Colon (tissue), 2 donors: ENCODE measurements around the gene SATB2.

ENCODE experiments used
- FAIRE-seq: peaks from 2 replicates; lab custom pipeline; 2012; peaks lifted over from hg19 to GRCh38; lab: Jason Lieb, UNC
- donor health status: control.
- donor health status: control.

The SATB2 gene

GRCh38 chr2:199465988-199466691 is 8.4 kb upstream of the SATB2 start:
- FAIRE-seq = no peak

GRCh38 chr2:199465390-199465789 is 7.7 kb upstream of the SATB2 start:
- FAIRE-seq = no peak

- FAIRE-seq = no peak
Observed at GRCh38 chr2:199464606-199465352, 7.0 kb upstream of the SATB2 start.

DNA sequence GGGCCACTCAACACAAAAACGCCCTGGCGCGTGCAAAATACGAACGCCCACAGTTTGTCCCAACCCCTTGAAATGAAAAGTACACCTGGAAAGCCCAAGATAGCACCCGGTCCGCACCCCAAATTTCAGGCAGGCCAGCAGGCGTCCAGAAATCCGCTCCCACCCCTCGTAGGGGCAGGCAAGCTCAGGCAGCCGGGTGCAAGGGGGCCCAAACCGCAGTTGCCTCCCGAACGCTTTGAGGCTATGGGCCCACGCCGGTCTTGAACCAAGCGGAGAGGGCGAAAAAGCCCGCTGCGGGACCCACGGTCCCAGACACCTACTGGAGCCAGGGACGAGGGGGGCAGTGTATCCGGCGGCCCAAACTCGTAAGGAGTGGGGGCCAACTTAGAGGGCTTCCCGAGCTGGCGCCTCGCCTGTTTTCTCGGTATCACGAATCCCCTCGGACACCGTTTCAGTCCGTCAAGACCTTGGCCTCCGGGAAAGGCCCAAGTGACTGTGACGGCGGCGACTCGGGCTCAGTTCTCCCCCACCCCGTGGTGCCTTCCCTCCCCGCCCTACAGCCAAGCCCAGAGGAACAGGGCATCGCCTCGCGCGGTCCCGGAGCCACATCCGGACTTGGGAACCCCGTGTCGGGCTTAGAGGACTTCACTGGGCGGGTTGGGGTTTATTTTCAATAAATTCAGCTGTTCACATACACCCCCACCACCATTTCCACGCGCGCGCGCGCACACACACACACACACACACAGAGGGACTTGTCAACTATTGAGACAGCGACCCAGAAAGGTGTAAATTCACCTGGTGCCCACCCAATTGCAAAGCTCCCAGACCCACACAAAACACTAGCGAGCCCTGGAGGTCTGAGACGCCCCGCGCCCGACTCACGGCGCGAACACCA is 6.2 kb upstream of the SATB2 start:
- FAIRE-seq = no peak

DNA sequence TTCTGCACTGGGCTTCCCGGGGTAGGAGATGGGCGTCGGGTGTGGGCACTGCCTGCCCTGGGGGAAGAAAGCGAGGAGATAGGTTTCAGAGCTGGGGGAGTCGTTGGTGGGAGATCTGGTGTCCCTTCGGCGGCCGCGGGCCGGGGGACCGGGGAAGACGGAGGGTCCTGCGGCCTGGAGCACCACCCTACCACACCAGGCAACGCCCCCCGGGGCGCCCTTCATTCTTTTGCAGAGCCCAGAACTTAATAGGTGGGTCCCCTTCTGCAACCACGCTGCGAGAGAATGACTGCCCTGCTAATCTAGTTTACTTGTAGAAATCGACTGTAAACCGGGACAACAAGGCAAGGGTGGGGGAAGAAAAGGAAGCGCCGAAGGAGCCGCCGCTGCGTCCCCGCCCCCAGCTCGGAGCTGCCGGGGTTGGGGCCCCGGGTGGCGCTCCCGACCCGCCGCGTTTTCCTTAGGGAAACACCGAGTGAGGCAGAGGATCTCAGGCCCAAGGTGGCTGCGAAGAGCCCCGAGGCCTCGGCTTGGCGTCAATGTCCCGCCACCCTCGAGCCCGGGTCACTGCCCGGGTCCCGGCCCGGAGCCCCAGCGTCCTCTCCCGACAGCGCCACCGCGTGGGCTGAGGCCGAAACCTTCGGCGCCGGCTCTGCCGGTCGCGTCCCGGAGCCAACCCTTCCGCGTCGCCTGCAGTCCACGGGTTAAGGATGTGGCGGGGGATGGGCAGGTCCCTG is 5.4 kb upstream of the SATB2 start:
- FAIRE-seq = no peak

DNA sequence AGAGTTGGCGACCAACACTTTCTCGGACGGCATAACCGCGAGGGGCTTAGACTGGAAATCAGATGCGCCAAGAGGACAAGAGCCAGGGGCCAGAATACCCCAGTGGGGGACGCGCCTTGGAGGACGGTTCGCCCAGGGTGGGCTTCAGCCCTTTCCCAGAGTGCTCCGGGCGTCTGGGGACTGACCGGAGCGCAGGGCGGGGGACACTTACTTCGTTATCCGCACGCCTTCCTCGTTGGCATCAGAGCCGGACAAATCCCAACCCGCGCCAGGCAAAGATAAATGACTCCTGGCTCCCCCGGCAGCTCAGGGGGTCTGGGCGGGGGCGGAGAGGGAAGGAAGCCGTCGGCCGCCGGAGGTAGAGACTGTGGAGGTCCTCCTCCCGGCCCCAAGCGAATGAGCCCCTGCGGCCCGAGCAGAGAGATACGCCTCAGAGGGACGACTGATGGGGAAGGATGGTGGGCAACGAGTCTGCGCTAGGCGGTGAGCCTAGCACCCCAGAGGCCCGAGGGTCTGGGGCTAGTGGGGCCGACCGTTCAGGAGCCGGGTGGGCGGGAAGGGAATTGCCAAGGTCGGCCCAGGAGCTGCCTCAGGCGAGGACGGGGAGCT is 4.7 kb upstream of the SATB2 start:
- FAIRE-seq = no peak

GRCh38 chr2:199461711-199462346 is 4.1 kb upstream of the SATB2 start:
- FAIRE-seq = no peak

DNA sequence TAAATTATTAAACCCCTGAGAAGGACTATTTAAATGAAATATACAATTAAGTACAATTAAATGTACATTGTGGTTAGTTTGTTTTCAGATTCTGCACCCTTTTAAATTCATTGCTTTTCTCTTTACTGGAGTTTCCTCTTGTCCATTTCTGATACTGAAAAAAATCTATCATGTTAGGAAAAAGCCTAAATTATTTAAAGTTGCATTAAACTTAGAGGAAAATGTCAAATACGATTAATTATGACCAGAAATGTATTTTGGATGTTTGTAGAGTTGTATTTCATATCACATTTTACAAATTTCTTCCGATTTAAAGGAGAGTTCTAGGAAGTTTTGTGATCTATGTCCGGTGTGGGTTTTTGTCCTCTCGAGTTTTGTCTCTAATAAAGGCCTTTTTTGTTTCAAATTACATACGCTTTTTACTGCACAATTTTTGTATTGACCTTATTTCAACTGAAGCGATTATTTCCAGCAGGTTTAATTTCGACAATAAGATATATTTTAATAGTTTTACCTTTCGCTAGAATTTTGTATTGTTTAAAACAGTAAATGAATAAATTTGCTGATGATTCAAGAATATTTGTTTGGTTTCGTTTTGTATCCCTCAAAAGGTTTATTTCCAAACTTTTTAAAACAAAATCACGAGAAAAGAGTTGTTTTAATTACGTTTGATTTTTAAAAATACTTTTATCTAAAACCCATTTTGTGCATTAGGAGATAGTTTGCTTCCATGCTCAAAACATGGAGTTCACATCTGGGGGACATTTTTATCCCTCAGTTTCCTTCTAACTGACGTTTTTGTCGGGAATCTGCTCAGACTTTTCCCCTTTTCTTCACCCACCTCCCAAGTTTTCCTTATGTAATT is 3.3 kb upstream of the SATB2 start:
- peak; percentile 5 for FAIRE-seq

DNA sequence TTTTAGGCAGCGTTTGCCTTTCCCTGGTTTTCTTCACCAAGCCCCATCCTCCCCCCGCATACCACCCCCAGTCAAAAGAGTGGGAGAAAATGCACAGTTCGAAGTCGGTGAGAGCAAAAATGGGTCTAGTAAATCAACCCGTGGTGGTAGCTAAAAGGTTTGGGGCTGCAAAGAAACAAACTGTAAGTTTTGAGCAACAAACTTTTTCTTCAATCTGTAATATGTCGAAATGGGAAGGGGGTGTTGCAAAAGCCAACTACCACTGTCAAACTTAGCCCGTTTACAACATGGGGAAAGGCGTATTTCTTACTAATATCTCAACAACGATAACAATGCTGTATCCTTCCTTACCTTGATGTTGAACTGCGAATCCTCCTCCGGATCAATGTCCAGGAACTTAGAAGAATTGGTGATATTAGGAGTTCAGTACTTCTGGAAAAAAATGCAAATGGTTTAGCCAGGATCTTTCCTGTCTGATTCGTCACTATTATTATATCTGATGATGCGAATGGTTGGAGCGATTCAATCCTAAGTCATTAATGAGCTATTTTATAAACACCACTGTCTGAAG is 2.4 kb upstream of the SATB2 start:
- no peak for FAIRE-seq

GRCh38 chr2:199459286-199460100 is 1.8 kb upstream of the SATB2 start:
- FAIRE-seq = no peak

DNA sequence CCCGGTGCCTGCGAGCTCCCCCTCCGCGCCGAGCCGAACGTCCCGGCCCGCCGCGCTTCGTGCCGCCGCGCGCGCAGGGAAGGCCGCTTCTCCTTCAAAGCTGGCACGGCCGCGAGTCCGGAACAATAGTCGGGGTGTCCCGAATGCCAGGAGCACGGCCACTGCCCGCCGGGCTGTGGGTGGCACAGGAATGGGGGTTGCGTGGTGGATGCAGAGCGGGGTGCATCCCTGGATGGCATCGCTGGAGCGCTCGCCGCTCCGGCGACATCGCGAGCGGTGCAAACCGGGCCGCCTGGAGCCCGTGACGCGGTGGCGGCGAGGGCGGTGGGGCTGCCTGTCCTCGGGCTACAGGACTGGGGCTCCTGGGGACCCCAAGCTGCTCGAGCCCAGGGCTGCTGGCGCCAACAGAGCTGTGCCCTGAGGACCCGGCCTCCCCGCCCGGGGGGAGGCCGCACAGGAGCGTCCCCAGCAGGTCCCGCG is 1.1 kb upstream of the SATB2 start:
- FAIRE-seq = no peak

GRCh38 chr2:199458009-199458805 is 468 bp upstream of the SATB2 start:
- FAIRE-seq = no peak

- FAIRE-seq = no peak
Observed at GRCh38 chr2:199456383-199457146, 1.2 kb downstream of the SATB2 start.

- no peak for FAIRE-seq
Observed at GRCh38 chr2:199455545-199456382, 2.0 kb downstream of the SATB2 start.

DNA sequence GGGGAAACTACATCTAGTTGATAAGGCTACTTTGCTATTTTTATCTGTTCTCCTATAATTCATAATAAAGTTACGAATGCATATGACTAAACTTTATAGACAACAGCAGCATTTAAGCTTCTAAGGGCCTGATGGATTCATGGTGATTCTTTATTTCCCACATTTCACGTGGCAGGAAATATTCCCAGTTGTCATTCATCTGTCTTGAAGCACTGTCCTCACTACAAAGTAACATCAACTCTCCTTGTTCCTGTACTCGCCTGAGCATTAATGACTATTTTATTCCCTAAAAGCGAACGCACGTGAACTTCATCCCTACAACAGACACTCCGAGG is 2.6 kb downstream of the SATB2 start:
- no peak for FAIRE-seq

DNA sequence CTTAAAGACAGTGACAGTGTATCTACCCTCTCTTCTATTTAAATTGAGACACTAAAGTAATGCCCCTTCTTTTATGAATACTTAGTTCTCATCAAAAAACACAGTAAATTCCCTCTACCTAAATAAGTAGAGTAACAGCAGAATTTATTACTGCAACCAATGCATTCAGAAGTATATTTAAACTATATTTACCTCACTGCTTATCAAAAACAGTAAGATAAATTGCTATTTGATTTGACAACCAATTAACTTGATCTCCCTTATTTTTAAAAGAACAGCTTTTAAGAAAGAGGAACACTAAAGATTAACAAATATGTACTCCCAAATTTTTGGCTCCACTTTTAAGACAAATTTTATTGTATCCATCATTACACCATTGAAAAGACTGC is 4.8 kb downstream of the SATB2 start:
- no peak for FAIRE-seq
